Measurements from ENCODE around the gene TNFAIP3.

Gene TNFAIP3

DNA sequence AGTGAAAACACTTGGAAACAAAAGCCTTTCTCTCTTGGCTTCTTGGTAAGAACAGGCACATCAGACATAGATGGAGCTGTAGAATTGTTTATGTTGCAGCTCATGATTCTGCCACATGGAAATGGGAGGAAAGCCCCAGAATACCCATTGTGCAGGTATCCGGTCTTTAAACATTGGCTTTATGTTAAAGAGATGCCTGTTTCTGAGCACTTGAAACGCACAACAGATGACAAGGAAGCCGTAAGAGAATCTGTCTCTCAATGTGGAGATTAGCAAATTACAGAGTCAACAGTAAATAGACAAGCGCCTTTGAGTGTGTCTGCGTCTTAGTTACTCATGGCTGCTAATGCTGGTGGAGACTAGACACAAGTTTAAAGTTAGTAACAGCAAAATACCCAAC, 10.5 kb downstream of the TNFAIP3 start:
- CTCF ChIA-PET = interaction anchor here (0.9 kb wide), 1 partner anchor 11 kb away, joined by 3 read pairs; no protein-coding TSS in a partner anchor

DNA sequence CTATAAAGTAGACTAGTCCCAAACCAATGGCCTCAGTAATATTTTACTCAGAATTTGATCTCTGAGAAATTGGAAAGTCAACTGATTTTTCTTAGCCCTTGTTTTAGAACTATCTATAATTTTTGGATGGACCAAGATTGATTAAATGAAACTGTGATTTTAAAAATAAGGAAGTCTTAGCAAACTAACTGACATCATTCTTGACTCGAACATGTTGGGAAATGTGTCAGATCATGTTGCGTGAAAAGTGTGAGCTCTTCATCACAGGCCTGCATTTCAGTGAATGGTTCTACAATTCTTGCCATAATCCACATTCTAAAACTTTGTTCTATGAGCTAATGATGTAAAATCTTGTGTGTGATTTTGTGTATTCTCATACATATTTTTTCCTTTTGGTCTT, 11.0 kb downstream of the TNFAIP3 start:
- TF ChIP-seq FOXM1 (IDR thresholded peaks at IDR 0.05; ENCODE audit: borderline replicate concordance) (no peak), CTBP1 (IDR thresholded peaks at IDR 0.05; ENCODE audit: borderline replicate concordance) (no peak), NFRKB (IDR thresholded peaks at IDR 0.05) (no peak), ARNT (IDR thresholded peaks at IDR 0.05) (no peak), SUZ12 (IDR thresholded peaks at IDR 0.05) (no peak), L3MBTL2 (conservative IDR thresholded peaks at IDR 0.05) (no peak), SP1 (IDR thresholded peaks at IDR 0.05) (no peak), LEF1 (IDR thresholded peaks at IDR 0.05; ENCODE audit: borderline replicate concordance) (no peak), HDGF (IDR thresholded peaks at IDR 0.05; ENCODE audit: borderline replicate concordance) (no peak), FOXK2 (IDR thresholded peaks at IDR 0.05) (no peak), ELF4 (IDR thresholded peaks at IDR 0.05) (no peak), ZNF384 (IDR thresholded peaks at IDR 0.05) (no peak), FOXA1 (IDR thresholded peaks at IDR 0.05) (no peak), TARDBP (IDR thresholded peaks at IDR 0.05) (no peak), BHLHE40 (IDR thresholded peaks at IDR 0.05; ENCODE audit: borderline replicate concordance) (no peak)
- TF ChIP-seq, protein P1, sequence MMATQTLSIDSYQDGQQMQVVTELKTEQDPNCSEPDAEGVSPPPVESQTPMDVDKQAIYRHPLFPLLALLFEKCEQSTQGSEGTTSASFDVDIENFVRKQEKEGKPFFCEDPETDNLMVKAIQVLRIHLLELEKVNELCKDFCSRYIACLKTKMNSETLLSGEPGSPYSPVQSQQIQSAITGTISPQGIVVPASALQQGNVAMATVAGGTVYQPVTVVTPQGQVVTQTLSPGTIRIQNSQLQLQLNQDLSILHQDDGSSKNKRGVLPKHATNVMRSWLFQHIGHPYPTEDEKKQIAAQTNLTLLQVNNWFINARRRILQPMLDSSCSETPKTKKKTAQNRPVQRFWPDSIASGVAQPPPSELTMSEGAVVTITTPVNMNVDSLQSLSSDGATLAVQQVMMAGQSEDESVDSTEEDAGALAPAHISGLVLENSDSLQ (IDR thresholded peaks at IDR 0.05) = no peak
- ChIA-PET POLR2A (no interaction called here), CTCF (no interaction called here)
- no peak for DNase-seq (ENCODE audit: extremely low spot score)

More for the DNA sequence above, 10.5 kb downstream of the TNFAIP3 start:
- DNase-seq (ENCODE audit: extremely low spot score) = no peak
- POLR2A ChIA-PET = no interaction called here
- TF ChIP-seq ARNT (IDR thresholded peaks at IDR 0.05) = no peak
- no peak for TF ChIP-seq LEF1 (IDR thresholded peaks at IDR 0.05; ENCODE audit: borderline replicate concordance)
- TF ChIP-seq NFRKB (IDR thresholded peaks at IDR 0.05) = no peak
- TF ChIP-seq ZNF384 (IDR thresholded peaks at IDR 0.05) = no peak
- TF ChIP-seq BHLHE40 (IDR thresholded peaks at IDR 0.05; ENCODE audit: borderline replicate concordance) = no peak
- TF ChIP-seq SP1 (IDR thresholded peaks at IDR 0.05) = no peak
- no peak for TF ChIP-seq L3MBTL2 (conservative IDR thresholded peaks at IDR 0.05)
- no peak for TF ChIP-seq HDGF (IDR thresholded peaks at IDR 0.05; ENCODE audit: borderline replicate concordance)
- no peak for TF ChIP-seq SUZ12 (IDR thresholded peaks at IDR 0.05)
- no peak for TF ChIP-seq CTBP1 (IDR thresholded peaks at IDR 0.05; ENCODE audit: borderline replicate concordance)
- TF ChIP-seq, protein P1 (IDR thresholded peaks at IDR 0.05) = no peak
- TF ChIP-seq FOXM1 (IDR thresholded peaks at IDR 0.05; ENCODE audit: borderline replicate concordance) = no peak
- TF ChIP-seq FOXA1 (IDR thresholded peaks at IDR 0.05) = no peak
- TF ChIP-seq FOXK2 (IDR thresholded peaks at IDR 0.05) = no peak
- no peak for TF ChIP-seq ELF4 (IDR thresholded peaks at IDR 0.05)
- no peak for TF ChIP-seq TARDBP (IDR thresholded peaks at IDR 0.05)

DNA sequence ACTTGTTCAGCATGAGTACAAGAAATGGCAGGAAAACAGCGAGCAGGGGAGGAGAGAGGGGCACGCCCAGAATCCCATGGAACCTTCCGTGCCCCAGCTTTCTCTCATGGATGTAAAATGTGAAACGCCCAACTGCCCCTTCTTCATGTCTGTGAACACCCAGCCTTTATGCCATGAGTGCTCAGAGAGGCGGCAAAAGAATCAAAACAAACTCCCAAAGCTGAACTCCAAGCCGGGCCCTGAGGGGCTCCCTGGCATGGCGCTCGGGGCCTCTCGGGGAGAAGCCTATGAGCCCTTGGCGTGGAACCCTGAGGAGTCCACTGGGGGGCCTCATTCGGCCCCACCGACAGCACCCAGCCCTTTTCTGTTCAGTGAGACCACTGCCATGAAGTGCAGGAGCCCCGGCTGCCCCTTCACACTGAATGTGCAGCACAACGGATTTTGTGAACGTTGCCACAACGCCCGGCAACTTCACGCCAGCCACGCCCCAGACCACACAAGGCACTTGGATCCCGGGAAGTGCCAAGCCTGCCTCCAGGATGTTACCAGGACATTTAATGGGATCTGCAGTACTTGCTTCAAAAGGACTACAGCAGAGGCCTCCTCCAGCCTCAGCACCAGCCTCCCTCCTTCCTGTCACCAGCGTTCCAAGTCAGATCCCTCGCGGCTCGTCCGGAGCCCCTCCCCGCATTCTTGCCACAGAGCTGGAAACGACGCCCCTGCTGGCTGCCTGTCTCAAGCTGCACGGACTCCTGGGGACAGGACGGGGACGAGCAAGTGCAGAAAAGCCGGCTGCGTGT, 11.6 kb downstream of the TNFAIP3 start:
- ChIA-PET POLR2A (no interaction called here), CTCF (no interaction called here)
- DNase-seq (ENCODE audit: extremely low spot score) = no peak
- no peak for TF ChIP-seq ELF4 (IDR thresholded peaks at IDR 0.05)

DNA sequence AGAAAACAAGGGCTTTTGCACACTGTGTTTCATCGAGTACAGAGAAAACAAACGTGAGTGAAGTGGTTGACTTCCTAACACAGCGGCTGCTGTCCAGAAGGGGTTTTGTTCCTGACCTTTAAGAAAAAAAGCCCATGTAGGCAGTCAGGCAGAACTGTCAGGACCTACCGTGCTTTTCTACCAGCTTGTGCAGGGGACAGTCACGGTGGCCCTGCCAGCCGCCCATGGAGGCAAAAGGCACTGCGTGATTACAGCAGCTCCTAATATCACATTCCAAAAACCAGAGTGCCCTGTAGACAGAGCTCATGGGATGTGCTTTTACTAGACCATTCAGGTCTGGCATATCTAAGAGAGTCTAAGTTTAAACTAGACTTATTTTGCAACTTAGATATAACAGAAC, 12.2 kb downstream of the TNFAIP3 start:
- no peak for TF ChIP-seq BHLHE40 (IDR thresholded peaks at IDR 0.05; ENCODE audit: borderline replicate concordance)
- TF ChIP-seq L3MBTL2 (conservative IDR thresholded peaks at IDR 0.05) = no peak
- TF ChIP-seq ELF4 (IDR thresholded peaks at IDR 0.05) = no peak
- no peak for TF ChIP-seq FOXA1 (IDR thresholded peaks at IDR 0.05)
- TF ChIP-seq HDGF (IDR thresholded peaks at IDR 0.05; ENCODE audit: borderline replicate concordance) = no peak
- ChIA-PET POLR2A (no interaction called here), CTCF (no interaction called here)
- no peak for DNase-seq (ENCODE audit: extremely low spot score)

DNA sequence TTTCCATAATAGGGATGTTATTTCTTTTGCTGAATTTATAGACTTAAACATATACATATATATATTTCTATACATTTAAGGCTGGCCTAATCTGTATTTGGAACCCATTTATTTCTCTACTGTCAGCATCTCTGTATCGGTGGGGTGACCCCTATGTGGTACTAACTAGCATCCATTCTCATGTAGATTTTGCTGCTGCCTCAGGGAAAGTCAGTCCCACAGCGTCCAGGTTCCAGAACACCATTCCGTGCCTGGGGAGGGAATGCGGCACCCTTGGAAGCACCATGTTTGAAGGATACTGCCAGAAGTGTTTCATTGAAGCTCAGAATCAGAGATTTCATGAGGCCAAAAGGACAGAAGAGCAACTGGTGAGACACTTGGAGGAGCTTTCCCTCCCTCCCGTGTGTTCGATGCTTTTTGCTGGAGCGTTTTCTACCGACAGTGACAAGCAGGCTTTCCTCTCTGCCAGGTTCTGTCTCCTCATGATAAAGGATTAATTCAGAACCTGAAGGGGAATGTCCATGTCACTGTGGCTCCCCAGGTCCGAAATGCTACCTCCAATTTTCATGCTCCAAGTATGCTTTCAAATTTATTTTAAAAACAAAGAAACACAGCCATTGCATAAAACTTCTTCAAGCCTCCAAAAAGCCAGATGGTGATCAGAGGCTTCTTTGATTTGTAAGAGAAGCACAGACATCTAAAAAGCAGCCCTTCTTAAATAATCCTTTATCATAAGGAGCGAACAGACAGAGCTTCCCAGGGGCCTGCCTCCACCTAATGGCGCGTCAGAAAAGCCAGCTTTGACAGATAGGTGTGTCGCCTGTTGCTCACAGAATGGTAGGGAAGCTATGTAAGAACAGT, 13.1 kb downstream of the TNFAIP3 start:
- ChIA-PET POLR2A (interaction anchor here (1.5 kb wide), 1 partner anchor 134 kb away, joined by 4 read pairs; no protein-coding TSS in a partner anchor), CTCF (interaction anchor here (0.6 kb wide), 1 partner anchor 61 kb away, joined by 3 read pairs; no protein-coding TSS in a partner anchor)
- TF ChIP-seq ELF4 (IDR thresholded peaks at IDR 0.05) = no peak
- no peak for TF ChIP-seq L3MBTL2 (conservative IDR thresholded peaks at IDR 0.05)
- no peak for TF ChIP-seq SUZ12 (IDR thresholded peaks at IDR 0.05)
- no peak for TF ChIP-seq ZNF384 (IDR thresholded peaks at IDR 0.05)
- TF ChIP-seq ARNT (IDR thresholded peaks at IDR 0.05) = no peak
- TF ChIP-seq, protein P1 (IDR thresholded peaks at IDR 0.05) = no peak
- no peak for TF ChIP-seq BHLHE40 (IDR thresholded peaks at IDR 0.05; ENCODE audit: borderline replicate concordance)
- TF ChIP-seq FOXK2 (IDR thresholded peaks at IDR 0.05) = no peak
- TF ChIP-seq LEF1 (IDR thresholded peaks at IDR 0.05; ENCODE audit: borderline replicate concordance) = no peak
- no peak for TF ChIP-seq TARDBP (IDR thresholded peaks at IDR 0.05)
- TF ChIP-seq NFRKB (IDR thresholded peaks at IDR 0.05) = no peak
- no peak for TF ChIP-seq FOXM1 (IDR thresholded peaks at IDR 0.05; ENCODE audit: borderline replicate concordance)
- DNase-seq (ENCODE audit: extremely low spot score) = no peak

All from HEK293T (cell line).